ENCODE results near the gene PGBD5. TPM values are rescaled to one million over a fixed set of nuclear protein-coding genes. Genes with fewer than 3 reads are reported as not detected.

The PGBD5 gene
- total and polyA plus RNA-seq, 9 of the 15 experiments (the other 6 are each of a cell fraction or from before 2014, with no cell fraction given), result under 0.01 to 0.40 (median 0.10) TPM; not detected in 3

GRCh38 chr1:230288641-230289349 lies 137.3 kb downstream of the PGBD5 start (continued):
- 0 out of 2 replicates have a peak, but pooled peaks have one; percentile 4 for TF ChIP-seq STAG1 (CRISPR knock-in tag; IDR thresholded peaks at IDR 0.05; ENCODE audit: borderline replicate concordance)
- TF ChIP-seq EHMT2 (IDR thresholded peaks at IDR 0.05), result peak; percentile 91
- TF ChIP-seq REST (IDR thresholded peaks at IDR 0.05; ENCODE audit: borderline replicate concordance), result peak; percentile 95
- peak; percentile 88; the same call in 1 of the 2 replicates for TF ChIP-seq REST (CRISPR knock-in tag; IDR thresholded peaks at IDR 0.05; ENCODE audit: low read depth)
- no peak for TF ChIP-seq RAD51 (IDR thresholded peaks at IDR 0.05; ENCODE audit: borderline replicate concordance, low read depth)
- TF ChIP-seq ARID4B (CRISPR knock-in tag; IDR thresholded peaks at IDR 0.05), result peak; percentile 35; the same call in 1 of the 2 replicates
- TF ChIP-seq CSDE1 (IDR thresholded peaks at IDR 0.05), result no peak
- no peak for TF ChIP-seq HDAC2 (IDR thresholded peaks at IDR 0.05)
- TF ChIP-seq FOS (IDR thresholded peaks at IDR 0.05; ENCODE audit: extremely low read depth, insufficient read length), result no peak
- TF ChIP-seq CCAR2 (IDR thresholded peaks at IDR 0.05; ENCODE audit: low read depth, low read length), result no peak

Measured in K562 (cell line).